WERI-Rb-1 (cell line): ENCODE measurements around the gene C6orf15.

ENCODE experiments used
- DNase-seq: peaks from one replicate; pipeline ENCODE4 v3.0.0-alpha.2; 2020
- H3K27ac ChIP-seq: fragments of 250-450 bp; sonication (Bioruptor Pico); 2 replicates; pipeline ENCODE4 v1.5.1; 2020; ENCODE audit warnings: mild to moderate bottlenecking, moderate library complexity
- H3K27me3 ChIP-seq: fragments of 250-450 bp; sonication (Bioruptor Pico); 2 replicates; pipeline ENCODE4 v1.5.1; 2021; ENCODE audit warnings: mild to moderate bottlenecking, low read depth, moderate library complexity; ENCODE audit not compliant: insufficient read depth, severe bottlenecking
- H3K36me3 ChIP-seq: fragments of 250-450 bp; sonication (Bioruptor Pico); 2 replicates; pipeline ENCODE4 v1.5.1; 2020; ENCODE audit warnings: mild to moderate bottlenecking, moderate library complexity
- H3K4me3 ChIP-seq: 2 replicates; pipeline ENCODE4 v1.5.1; 2011; ENCODE audit warnings: low read depth, mild to moderate bottlenecking, control low read depth, low read length
- H3K9me3 ChIP-seq: fragments of 250-450 bp; sonication (Bioruptor Pico); 2 replicates; pipeline ENCODE4 v1.5.1; 2021; ENCODE audit warnings: mild to moderate bottlenecking, moderate library complexity; ENCODE audit not compliant: severe bottlenecking
- CTCF ChIP-seq: IDR thresholded peaks from 2 replicates; pipeline ENCODE4 v1.5.1; 2011; ENCODE audit warnings: low read depth, mild to moderate bottlenecking, control low read depth, inconsistent platforms, low read length

Gene C6orf15

DNA sequence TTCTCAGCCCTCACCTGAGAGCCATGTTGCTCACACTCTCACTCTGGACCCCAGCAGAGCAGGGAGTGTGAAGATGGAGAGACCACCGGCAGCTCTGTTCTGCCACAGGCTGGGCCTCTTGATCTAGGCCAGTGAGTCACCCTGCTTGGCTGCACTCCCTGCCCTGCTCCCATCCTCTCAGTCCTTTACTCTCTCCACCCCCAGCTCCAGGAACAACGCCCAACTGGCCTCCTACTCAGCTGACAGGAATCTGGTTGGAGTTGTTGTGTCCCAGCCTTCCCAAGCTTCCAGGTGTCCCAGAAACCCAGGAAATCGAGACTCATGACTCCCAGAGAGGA lies 2.1 kb upstream of the C6orf15 start, which contains the start of gene PSORS1C1:
Gene PSORS1C1, plus strand, starts transcription at position 260 of the 338 bp plus-strand sequence. CDS start 14,833 bp downstream, outside the sequence.
- TF ChIP-seq CTCF: no peak
- H3K9me3 ChIP-seq: no peaks in the 10 kb centered on the region
- DNase-seq: no peak
- H3K27me3 ChIP-seq: peaks cover 2% of the 10 kb centered on the region
- no peaks in the 10 kb centered on the region for H3K36me3 ChIP-seq
- H3K4me3 ChIP-seq: no peak within 1 kb of the TSS
- H3K27ac ChIP-seq: no peak within 1 kb of the TSS

DNA sequence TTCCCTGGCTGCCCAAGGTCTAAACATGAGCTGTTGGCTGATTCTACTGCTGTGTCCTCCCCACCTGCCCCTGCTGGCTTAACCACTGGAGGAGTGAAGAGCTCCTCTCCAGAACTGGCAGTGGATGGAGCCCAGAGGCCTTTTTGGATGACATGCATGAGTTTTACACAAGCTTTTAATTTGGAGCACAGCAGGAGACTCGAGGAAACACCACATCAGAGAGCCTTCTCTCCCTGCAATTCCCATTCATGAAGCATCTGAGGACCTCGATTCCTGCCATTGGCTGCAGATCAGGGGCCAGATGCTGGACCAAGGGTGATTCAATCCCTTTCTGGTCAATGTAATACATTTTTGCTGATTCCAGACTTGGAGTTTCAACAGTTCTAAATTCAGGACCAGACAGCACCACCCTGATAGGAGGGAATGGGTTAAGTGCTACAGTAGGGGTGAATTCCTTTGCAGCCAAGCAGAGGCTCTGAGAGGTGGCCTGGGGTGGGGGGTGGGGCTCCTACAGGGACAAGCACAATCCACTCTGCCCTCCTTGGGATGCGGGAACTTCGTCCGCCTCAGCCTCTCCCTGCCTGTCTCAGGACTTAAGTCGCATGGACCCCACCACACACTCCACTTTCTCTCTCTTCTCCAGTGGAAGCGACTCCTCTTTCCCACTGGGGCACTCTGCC lies 1.6 kb upstream of the C6orf15 start:
- no peak for DNase-seq
- Histone ChIP-seq H3K27me3 (peaks cover 5% of the 10 kb centered on the region), H3K27ac (no peak overlapping the region), H3K4me3 (no peak overlapping the region), H3K36me3 (no peaks in the 10 kb centered on the region), H3K9me3 (no peaks in the 10 kb centered on the region)
- no peak for TF ChIP-seq CTCF

GRCh38 chr6:31111712-31112111 lies 663 bp downstream of the C6orf15 start:
- Histone ChIP-seq H3K4me3 (no peak overlapping the region), H3K9me3 (no peaks in the 10 kb centered on the region), H3K27me3 (peaks cover 5% of the 10 kb centered on the region), H3K27ac (no peak overlapping the region), H3K36me3 (no peaks in the 10 kb centered on the region)
- TF ChIP-seq CTCF: no peak
- DNase-seq: no peak

- Histone ChIP-seq H3K36me3 (no peaks in the 10 kb centered on the region), H3K27ac (no peak overlapping the region), H3K9me3 (no peaks in the 10 kb centered on the region), H3K4me3 (no peak overlapping the region), H3K27me3 (peaks cover 5% of the 10 kb centered on the region)
- DNase-seq: peak; percentile 74
- TF ChIP-seq CTCF: 0 out of 2 replicates have a peak, but pooled peaks have one; percentile 29
Observed at GRCh38 chr6:31110825-31111582, 1.4 kb downstream of the C6orf15 start.

- TF ChIP-seq CTCF: no peak
- H3K36me3 ChIP-seq: no peaks in the 10 kb centered on the region
- H3K4me3 ChIP-seq: no peak overlapping the region
- H3K27me3 ChIP-seq: peaks cover 5% of the 10 kb centered on the region
- H3K27ac ChIP-seq: no peak overlapping the region
- H3K9me3 ChIP-seq: no peaks in the 10 kb centered on the region
- no peak for DNase-seq
Observed at GRCh38 chr6:31107052-31107451, 5.3 kb downstream of the C6orf15 start.
